Glomerular endothelial cell (primary cell): ENCODE results near the gene PDE6D. TPM values are rescaled to one million over a fixed set of nuclear protein-coding genes. Genes with fewer than 3 reads are reported as not detected.

Source experiments
- DNase-seq: peaks from one replicate; pipeline ENCODE4 v3.0.0-alpha.2; 2011; ENCODE audit warnings: low read depth, low spot score; ENCODE audit errors: extremely low read depth
- total RNA-seq: library from RNA; depleted of rRNA; stranded (reverse); fragments of >200 nt; gene quantifications from 2 replicates; pipeline ENCODE4 v1.2.3, GENCODE V29; 2015

Gene PDE6D
- total RNA-seq, 1 donor from 2014 or later = 29.5 TPM

DNA sequence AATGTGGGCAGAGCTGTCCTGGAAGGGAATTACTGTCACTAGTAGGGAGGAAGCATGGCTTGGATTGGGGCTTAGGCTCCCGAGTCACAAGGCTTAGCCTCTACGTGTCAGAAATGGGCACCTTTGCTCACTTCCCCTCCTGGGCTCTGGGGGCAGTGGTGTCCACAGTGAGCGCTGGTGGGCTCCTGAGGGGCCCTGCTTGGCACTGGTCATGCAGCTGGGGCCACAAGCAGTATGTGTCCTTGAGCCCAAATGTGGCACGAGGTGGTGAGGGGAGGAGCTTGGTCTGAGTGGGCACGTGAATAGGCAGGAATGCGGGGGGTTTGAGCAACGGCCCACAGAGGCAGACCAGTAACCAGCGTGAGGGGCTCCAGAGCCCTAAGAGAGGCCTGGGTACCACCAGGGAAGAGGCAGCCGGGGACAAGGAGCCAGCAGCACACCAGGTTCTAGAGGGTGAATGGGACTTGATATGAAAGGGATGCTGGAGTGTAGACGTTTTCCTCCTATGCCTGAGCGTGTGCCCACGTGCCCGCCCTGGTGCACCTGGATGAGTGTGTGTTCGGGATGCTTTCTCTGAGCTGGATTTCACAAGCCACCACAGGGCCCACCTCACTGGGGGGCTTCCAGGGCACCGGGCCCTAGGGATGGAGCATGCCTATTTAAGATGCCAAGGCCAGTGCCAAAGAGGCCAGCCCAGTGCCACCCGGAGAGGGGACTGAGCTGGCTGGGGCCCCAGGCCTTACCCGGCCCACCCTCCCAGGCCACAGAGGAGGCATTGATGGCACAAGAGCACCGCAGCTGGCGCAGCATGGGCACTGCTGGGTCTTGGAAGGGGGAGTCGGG lies 95.5 kb downstream of the PDE6D start:
- DNase-seq = no peak

DNA sequence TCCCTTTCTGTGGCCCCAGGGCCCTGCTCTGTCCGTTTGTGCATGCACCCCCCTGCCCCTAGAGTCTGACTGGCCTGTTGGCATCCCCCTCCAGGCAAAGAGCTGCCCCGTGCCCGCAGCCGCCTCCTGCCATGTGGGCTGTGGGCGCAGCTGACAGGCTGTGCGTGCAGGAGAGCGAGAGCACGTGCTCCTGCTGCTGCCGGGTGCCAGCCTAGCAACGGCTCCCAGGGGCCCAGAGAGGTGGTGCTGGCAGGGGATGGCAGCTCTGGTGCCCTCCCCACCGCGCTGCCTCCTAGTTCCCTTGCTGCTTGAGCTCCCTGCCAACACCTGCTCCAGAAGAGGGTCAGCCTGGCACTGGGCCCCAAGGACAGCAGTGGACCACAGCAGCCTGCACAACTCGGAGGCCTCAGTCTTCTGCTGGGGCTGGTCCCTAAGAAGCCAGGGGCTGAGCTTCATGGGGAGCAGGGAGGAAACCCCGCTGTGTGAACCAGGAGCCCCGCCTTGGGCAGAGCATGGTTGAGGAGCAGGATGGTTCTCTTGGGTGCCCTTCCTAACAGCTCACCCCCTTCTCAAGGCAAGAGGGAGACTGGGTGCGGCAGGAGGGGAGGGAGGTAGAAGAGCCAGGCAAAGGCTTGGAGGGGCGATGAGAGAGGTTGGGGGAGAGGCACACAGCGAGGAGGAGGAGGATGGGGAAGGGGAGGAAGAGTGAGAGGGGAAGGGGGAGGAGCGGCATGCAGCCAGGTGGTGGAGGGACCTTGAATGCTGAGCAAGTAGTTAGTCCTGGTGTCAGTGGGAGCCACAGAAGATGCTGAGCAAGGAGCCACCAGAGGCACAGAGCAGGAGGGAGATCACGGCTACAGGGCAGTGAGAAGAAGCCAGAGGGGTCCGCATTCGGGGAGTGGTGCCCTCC lies 96.5 kb downstream of the PDE6D start:
- DNase-seq = no peak

DNA sequence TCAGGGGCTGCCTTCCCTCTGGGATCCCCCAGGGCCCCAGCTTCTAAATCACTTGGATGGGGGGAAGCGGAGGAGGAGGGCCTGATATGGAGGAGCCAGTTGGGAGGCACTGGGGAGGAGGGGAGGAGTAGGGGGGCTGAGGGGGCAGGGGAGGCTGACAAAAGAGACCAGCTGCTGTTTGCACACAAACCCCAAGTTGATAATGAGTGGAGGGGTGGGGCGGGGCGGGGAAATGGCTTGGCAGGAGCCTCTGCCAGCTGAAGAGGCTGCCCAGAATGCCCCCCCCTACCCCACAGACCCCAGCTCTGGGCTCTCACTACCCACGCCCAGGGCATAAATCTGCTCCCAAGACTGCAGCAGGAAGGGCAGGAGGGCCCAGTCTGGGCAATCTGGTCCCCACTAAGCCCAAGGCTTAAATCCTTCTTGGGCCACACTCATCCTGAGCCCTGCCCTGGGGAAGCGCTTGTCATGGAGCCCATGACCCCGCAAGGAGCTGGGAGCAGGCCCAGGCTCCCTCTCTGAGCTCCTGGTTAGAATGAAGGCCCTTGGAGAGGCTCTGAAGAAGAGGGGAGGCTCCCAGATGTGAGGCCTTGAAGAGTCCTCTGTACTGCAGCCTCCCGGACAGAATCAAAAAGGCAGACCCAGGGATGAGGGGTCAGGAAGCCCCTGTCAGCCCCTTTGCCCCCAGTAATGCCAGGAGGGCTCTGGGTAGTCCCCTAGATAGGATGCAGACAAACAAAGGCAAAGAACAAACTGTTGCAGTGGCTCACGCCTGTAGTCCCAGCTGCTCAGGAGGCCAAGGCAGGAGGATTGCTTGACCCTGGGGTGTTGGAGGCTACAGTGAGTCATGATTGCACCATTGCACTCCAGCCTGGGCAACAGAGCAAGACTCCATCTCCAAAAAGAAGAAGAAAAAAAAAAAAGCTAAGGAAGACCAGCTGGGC lies 97.5 kb downstream of the PDE6D start:
- no peak for DNase-seq

DNA sequence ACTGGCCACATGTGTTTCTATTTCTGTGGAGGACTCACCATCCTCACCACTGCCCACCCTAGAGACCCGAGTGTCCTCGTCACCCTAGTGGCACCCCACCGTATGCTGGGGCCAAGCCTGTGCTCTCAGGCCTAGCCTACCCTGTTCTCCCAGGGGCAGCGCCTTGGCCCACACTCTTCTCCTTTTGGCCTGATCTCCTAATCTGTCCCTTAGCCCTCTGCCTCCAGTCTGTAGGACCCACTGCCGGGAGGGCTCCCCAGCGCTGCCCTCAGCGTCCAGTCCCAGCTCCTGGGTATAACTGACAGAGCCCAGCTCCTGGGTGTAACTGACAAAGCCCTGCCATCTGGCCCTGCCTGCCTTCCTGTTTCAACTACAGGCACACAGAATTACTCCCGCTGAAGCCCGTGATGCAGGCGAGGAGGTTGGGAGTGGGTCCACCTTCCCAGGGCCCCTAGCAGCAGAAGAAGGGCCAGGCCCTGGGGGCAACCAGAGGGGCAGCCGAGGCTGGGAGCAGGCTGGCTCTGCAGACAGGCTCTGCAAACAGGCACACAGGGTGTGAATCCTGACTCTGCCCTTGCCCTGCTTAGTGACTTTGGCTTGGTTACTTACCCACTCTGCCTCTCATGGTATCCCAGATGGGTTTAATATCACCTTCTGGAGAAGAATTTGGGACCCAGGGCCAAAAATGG lies 98.3 kb downstream of the PDE6D start:
- no peak for DNase-seq

Other genes with a start within 250 kb of the PDE6D start
- gene TEX44, start 188.4 kb downstream of the PDE6D start, total RNA-seq = not detected in 2 replicates
- gene PTMA, start 72.8 kb downstream of the PDE6D start, total RNA-seq = 815 and 859 TPM in 2 replicates
- gene COPS7B, start 5.2 kb upstream of the PDE6D start, total RNA-seq = 28.6 and 39.2 TPM in 2 replicates
- 0.82 TPM in 1 of 2 replicates, not detected in the other for gene NPPC, start 145.1 kb upstream of the PDE6D start, total RNA-seq
- 22.3 and 33.5 TPM in 2 replicates for gene DIS3L2, start 180.4 kb upstream of the PDE6D start, total RNA-seq